ES-I3 (cell line): Measurements from ENCODE around the gene STK39.

Experiments used
- H3K36me3 ChIP-seq: 2 replicates; pipeline ENCODE4 v1.6.1; 2013; ENCODE audit warnings: mild to moderate bottlenecking, low read length, control low read depth, moderate library complexity; ENCODE audit not compliant: insufficient read depth
- H3K4me1 ChIP-seq: 2 replicates; pipeline ENCODE4 v1.6.1; 2013; ENCODE audit warnings: mild to moderate bottlenecking, control low read depth, low read length; ENCODE audit not compliant: insufficient read depth
- H3K9ac ChIP-seq: 2 replicates; pipeline ENCODE4 v1.6.1; 2013; ENCODE audit warnings: low read depth, mild to moderate bottlenecking, low read length, moderate library complexity
- H3K9me3 ChIP-seq: 2 replicates; pipeline ENCODE4 v1.6.1; 2013; ENCODE audit warnings: mild to moderate bottlenecking, low read length, moderate library complexity; ENCODE audit not compliant: control insufficient read depth, insufficient read depth

The STK39 gene

DNA sequence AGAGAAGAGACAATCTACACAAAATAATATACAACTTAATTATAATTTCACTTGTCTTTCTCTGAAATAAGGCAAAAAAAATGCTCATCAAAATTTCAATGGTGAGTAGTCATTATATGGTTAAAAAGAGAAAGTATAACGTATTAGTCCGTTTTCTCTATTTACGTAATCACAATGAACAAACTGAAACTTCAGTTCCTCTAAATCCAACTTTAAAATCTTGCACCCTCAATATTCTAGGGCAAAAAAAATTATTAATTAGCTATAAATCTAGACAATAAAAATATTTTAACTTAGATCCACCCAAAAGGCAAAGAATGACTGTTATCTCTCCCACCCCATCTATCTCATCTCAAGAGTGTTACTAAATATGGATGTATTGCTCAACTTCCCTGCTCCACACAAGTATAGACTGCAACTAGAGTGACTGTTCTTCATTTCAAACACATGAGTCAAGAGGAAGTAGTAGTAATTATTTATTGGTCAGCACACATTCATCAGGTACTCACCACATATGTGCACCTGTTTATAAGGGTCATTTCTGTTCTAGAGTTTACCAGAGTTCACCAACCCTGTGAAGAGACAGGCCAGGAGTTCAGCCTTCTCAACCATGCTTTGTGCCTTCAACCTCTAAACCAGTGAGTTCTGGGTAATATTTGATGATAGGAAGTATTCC, 36.4 kb downstream of the STK39 start:
- H3K9ac ChIP-seq: no peak overlapping the region
- H3K9me3 ChIP-seq: no peaks in the 10 kb centered on the region

DNA sequence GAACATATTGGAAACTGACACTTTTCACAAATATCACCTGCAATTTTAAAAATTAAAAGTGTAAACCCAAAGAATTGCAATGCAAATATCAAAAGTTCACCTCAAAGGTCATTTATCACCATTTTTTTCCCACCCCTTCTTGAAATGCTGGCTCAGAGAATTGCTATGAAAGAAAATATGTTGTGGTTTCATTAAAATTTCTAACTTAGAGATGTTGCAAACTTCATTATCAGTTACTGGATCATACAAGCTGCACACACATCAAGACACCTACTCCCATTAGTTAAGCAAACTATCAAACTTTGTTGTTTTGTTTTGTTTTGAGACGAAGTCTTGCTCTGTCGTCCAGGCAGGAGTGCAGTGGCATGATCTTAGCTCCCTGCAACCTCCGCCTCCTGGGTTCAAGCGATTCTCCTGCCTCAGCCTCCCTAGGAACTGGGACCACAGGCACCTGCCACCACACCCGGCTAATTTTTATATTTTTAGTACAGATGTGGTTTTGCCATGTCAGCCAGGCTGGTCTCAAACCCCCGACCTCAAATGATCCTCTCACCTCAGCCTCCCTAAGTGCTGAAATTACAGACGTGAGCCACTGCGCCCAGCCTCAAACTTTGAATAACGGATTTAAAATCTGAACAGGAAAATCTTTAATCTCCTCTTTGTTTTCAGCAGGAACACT, 37.0 kb downstream of the STK39 start:
- Histone ChIP-seq H3K9me3 (no peaks in the 10 kb centered on the region), H3K9ac (no peak overlapping the region)

More for the DNA sequence above, 36.4 kb downstream of the STK39 start:
- Histone ChIP-seq H3K4me1 (peaks cover 7% of the 10 kb centered on the region; the same call in 1 of the 2 replicates), H3K36me3 (no peaks in the 10 kb centered on the region)

DNA sequence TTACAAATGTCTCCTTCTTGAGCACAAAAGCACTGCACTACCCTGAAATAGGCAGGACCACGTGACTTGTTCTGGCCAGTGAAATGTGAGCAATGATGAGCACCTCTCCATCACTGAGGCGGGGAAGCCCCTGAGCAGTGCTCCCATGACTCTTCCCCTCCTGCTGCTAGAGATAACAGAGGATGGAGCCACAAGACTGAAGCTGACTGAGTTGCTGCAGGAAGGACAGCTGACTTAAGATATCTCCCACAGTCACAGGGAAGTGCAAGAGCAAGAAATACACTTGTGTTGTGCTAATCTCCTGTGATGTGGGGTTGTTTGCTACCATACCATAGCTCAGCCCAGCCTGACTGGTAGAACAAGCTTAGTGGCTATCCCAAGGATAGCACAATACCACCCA, 38.7 kb downstream of the STK39 start:
- H3K36me3 ChIP-seq: no peaks in the 10 kb centered on the region
- H3K9ac ChIP-seq: no peak overlapping the region
- H3K9me3 ChIP-seq: no peaks in the 10 kb centered on the region
- peaks cover 18% of the 10 kb centered on the region; the same call in 1 of the 2 replicates for H3K4me1 ChIP-seq

More for the DNA sequence above, 37.0 kb downstream of the STK39 start:
- Histone ChIP-seq H3K4me1 (peaks cover 7% of the 10 kb centered on the region; the same call in 1 of the 2 replicates), H3K36me3 (no peaks in the 10 kb centered on the region)

DNA sequence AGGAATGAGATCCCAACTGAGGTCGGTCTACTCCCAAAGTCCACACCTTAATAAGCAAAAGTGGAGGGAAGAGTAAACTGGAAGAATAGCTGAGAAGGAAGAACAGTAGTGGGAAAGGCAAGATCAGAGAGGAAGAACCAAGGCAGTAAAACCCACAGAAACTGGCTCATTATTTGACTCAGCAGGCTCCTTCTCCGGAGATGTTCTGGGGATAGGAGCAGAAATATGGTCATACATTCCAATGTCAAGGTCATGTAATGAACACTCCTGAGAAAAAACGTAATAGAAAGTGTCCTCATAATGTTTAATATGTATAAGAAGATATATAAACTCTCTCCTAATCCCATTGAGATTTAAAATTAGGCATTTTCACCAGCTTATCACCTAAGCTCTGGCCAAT, 39.5 kb downstream of the STK39 start:
- H3K9ac ChIP-seq: no peak overlapping the region
- H3K36me3 ChIP-seq: no peaks in the 10 kb centered on the region
- H3K4me1 ChIP-seq: peaks cover 18% of the 10 kb centered on the region; the same call in 1 of the 2 replicates
- H3K9me3 ChIP-seq: no peaks in the 10 kb centered on the region

DNA sequence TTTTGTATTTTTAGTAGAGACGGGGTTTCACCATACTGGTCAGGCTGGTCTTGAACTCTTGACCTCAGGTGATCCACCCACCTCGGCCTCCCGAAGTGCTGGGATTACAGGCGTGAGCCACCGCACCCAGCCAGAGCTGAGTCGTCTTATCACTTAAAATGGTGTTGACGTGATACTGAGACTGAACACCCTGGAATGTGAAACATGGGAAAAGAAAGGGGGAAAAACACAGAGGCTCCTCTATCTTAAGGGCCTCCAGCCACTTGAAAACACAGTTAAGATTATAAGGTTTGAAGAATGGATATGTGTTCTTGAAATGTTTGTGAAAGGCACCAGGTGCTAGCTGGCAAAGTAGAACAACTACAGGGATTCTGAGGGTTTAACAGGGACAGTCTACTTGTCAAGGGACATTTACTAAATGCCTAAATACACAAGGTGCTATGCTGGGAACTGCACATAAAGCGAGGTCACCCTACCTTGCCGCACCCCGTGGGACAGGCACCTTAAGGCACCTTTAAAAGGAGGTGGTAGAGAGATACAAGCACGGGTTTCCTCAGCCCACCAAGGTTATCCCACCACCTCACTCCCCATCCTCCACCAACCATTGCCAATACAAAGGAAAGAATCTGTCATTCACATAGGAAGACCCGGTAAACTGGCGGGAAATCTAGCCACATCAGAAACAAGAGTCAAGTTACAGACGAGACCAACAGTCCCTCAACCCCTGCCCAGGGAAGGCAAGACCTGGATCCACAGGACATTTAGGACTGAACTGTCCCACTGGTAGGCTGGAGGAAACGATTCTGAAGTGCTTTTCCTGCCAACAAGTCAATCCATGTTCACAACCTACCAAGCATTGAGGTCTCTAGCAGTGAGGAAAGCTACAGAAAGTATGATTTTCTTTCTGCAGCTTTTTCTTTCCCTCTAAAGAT, 43.4 kb downstream of the STK39 start:
- H3K9ac ChIP-seq: no peak overlapping the region
- 0 out of 2 replicates have a peak, but pooled peaks cover 11% of the 10 kb centered on the region for H3K4me1 ChIP-seq
- H3K9me3 ChIP-seq: no peaks in the 10 kb centered on the region
- H3K36me3 ChIP-seq: no peaks in the 10 kb centered on the region

DNA sequence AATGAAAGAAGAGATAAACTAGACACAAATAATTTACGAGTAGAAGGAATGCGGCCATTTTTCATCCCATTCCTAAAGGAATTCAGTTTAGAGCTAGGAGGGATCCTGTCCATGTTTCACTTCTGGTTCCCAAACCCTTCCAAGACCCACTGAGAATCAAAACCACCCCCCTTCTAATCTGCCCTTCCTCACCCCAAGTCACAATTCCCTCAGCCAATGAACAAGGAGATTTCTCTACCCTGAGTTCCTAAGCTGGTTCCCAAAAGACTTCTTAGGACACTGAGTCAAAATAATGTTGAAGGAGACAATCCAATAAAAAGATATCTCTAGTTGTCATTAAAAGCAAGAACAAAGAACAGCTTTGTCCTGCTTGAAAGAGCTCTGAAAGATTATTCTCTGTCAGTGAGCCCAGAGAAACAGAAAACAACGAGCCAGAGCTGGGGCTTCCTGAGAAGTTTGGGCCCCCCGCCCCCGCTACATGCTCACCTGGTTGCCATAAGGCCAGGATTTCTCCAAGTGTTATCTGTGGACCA, 45.7 kb downstream of the STK39 start:
- Histone ChIP-seq H3K36me3 (no peaks in the 10 kb centered on the region), H3K9me3 (no peaks in the 10 kb centered on the region), H3K4me1 (0 out of 2 replicates have a peak, but pooled peaks cover 11% of the 10 kb centered on the region), H3K9ac (no peak overlapping the region)

DNA sequence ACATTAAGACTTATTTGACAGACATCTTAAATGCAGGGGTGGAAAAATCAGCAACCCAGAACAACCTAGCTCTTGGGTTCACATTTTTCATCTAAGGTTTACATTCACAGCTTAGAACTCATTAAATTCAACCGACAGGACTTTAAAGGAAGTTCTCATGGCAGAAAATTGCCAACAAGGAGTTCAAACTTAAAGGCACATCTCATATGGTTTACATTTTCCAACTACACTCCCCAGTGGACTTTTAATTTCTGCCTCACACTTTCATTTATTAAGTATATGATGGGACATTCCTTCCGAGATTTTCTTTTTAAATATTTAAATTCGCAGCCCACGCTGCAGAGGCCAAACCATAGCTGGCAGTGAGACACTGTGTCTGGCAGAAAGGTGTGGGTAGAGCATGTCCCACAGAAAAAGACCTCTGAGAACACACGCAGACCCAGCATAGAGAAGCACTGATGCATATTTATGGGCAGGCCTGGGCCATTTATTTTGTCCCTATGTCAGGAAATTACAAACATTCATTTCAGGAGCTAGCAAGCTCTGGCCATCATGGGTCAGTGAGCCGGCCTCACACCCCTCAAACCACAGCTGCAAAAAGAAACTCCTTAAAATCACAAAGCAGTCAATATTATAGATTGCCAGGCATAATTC, 46.3 kb downstream of the STK39 start:
- Histone ChIP-seq H3K4me1 (0 out of 2 replicates have a peak, but pooled peaks cover 11% of the 10 kb centered on the region), H3K9ac (no peak overlapping the region), H3K36me3 (no peaks in the 10 kb centered on the region), H3K9me3 (no peaks in the 10 kb centered on the region)

DNA sequence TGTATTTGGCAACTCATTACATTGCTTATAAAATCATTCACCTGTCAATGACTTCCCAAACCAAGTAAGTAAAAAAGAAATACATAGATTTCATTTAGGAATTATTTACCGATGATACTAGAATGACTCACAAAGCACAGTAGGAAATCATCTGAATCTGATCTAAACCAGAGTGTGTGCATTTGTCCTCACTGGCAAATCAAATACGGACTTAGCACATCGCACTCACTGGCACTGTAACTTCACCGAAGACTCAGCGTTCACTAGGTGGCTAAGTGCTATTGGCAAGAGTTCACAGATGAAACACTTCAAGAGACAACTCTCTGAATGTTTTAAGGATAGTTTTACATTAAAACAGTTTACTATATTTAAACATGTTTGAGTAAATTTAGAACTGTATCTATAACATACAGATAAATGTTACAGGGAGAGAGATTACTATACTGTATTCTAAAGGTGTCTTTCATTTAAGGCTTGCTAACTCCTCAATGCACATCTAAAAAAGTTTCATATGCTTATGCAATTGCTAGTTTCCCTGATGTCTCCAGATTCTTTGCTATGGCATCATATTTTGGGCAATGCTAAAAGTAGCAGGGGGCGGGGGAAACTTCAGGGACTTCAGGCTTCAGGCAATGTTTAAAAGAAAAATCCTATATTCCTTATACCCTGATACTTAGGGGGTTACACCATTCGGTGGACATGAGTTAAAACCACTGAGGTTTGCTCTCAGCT, 48.8 kb downstream of the STK39 start:
- no peaks in the 10 kb centered on the region for H3K9me3 ChIP-seq
- no peaks in the 10 kb centered on the region for H3K36me3 ChIP-seq
- H3K9ac ChIP-seq: no peak overlapping the region
- no peaks in the 10 kb centered on the region for H3K4me1 ChIP-seq

DNA sequence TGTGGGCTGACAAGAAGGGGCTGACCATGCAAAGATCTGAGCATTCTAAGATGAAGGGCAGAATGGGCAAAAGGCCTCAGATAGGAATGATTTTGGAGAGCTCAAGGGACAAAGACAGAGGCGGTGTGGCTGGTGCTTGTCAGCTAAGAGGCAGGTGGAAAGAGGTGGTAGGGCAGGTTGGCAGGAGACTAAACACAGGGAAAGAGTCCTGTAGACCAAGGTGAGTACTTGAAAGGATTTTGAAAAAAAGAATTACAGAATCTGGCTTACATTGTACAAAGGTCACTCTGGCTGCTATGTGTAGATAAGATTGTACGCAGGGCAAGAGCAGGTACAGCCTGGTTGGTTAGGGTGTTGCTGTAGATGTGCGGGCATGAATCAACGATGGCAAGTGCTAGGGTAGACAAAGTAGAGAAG, 50.6 kb downstream of the STK39 start:
- Histone ChIP-seq H3K36me3 (no peaks in the 10 kb centered on the region), H3K9ac (no peak overlapping the region), H3K9me3 (no peaks in the 10 kb centered on the region), H3K4me1 (peaks cover 3% of the 10 kb centered on the region; the same call in 1 of the 2 replicates)

DNA sequence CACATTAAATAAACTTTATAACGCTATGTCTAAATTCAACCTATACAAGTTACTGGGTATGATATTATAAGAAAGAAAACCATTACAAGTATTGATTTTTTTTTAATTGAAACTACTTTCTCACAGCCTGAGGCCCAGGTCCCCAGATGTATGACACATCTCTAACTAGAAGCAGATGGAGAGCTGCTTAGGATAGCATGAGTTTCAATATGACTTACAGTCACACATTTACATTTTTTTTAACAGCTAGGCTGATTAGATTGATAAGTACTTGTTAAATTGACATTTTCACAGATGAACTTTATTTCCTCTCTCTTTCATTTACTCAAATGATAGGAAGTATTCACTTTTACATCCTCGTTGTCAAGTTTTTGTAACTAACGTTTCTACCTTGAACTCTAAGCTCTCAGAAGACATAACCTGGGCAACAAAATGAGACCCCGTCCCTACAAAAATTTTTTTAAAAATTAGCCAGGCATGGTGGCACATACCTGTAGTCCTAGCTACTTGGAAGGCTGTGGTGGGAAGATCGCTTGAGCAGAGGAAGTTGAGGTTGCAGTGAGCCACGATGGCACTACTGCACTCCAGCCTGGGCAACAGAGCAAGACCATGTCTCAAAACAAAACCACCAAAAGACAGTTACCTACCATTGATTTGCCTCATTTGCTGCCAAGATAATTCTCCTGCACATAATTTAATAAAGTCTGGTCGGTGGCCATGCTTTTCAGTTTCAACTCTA, 52.4 kb downstream of the STK39 start:
- H3K9ac ChIP-seq: no peak overlapping the region

DNA sequence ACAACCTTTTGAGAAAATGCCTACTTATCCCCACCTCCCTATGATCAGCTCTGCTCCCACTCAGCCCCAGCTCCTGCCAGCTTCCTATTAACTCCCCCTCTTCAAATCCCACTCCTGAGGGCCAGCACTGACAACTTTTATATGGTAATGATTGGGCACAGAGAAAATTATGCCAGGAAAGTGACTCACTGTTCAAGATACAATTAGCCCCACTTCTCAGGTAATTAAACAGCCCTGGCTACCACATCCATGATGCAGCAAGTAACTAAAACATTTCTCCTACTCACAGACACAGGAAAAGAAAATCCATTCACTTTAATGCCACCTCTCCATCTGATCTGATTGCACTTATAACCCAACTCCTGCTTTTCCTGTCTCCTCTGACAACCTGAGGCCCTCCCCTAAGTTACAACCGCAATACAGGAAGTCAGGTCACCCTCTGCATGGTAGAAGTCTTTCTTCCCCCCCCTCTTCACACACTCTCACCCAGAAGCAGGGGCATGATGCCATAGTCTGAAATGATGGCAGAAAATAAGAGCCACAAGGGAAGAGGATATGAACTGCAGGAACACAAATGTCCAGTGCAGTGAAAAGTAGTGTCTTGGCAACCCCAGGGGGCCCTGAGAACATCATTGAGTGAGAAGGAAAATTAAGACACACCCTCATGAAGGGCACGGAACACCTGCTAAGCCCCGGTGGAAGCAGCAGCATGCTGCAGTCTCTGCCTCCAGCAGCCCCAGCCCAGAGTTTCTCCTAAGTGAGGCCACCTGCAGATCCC, 54.4 kb downstream of the STK39 start:
- peaks cover 14% of the 10 kb centered on the region for H3K4me1 ChIP-seq
- no peak overlapping the region for H3K9ac ChIP-seq
- H3K9me3 ChIP-seq: no peaks in the 10 kb centered on the region
- no peaks in the 10 kb centered on the region for H3K36me3 ChIP-seq

More for the DNA sequence above, 52.4 kb downstream of the STK39 start:
- Histone ChIP-seq H3K36me3 (no peaks in the 10 kb centered on the region), H3K9me3 (no peaks in the 10 kb centered on the region), H3K4me1 (peaks cover 14% of the 10 kb centered on the region)
